Stimulated activated CD8-positive, alpha-beta memory T cell treated with anti-CD3 and anti-CD28 coated beads, Interleukin-12 subunit alpha, Interleukin-12 subunit beta, amount 100 ng/mL, for 24 hours (primary cell): ENCODE data around the gene DRD2.

Source experiments
- DNase-seq: peaks from one replicate; pipeline ENCODE4 v3.0.0-alpha.2; 2020; ENCODE audit errors: extremely low read depth

DRD2 gene

DNA sequence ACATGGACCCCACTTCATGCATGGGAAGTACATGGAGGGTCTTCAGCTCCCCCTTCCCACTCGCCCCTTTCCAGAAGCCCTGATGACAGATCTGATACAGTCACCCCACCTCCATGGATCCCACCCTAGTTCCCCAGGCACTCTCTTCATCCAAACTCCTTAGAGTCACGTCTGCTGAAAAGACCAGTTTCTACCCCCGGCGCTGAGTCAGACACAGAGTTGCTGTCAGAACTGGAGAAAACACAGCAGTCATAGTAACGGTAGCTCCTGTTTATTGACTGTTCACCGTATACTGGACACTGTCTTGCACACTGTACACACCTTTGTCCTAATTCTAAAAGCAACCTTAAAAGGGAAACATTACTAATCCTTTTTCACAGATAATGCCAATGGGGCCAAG is 29.1 kb downstream of the DRD2 start:
- no peak for DNase-seq

DNA sequence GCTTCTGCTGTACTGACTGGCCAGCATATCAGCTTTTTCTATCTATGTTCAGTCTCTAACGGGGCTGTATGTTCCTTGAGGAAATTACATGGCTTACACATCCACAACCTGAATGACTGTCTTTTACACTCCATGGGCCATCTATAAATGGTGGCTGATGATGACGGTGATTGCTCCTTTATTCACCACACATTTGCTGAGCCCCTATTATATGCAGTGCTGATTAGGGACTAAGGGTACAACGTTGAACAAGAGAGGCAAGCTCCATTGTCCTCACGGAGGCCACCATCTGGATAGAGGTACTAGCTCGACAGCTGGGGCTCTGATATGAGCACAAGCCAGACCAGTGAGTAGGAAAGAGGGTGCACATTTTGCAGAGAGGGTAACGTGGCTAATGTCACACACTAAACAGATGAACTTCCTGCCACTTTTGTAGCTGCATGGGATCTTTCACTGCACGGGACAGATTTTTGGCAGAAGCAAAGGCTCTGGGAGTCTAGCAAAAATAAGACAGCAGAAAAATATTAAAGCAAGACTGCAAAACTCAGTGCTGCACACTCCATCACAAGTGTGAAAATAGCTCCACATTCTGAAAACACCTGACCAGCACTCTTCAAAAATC is 30.6 kb downstream of the DRD2 start:
- no peak for DNase-seq

DNA sequence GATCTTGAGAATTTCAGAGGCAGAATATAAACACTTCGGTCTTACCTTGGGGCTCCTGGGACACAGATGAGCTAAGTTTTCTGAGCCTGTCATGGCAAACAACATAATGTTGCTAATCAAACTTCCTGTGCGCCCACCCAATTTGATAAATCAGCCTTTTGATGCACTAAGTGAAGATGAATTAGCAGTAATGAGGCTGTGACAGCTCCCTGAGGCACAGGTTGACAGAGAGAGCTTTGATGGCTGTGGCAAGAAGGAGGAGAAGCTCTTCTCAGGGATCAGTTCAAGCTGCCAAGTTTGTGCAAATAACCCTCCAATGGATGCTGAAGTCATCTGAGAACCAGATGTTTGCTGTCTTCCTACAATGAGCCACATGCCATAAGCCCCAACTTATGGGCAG is 34.4 kb downstream of the DRD2 start:
- DNase-seq: no peak

- no peak for DNase-seq
Observed at GRCh38 chr11:113436672-113437252, 38.4 kb downstream of the DRD2 start.

DNA sequence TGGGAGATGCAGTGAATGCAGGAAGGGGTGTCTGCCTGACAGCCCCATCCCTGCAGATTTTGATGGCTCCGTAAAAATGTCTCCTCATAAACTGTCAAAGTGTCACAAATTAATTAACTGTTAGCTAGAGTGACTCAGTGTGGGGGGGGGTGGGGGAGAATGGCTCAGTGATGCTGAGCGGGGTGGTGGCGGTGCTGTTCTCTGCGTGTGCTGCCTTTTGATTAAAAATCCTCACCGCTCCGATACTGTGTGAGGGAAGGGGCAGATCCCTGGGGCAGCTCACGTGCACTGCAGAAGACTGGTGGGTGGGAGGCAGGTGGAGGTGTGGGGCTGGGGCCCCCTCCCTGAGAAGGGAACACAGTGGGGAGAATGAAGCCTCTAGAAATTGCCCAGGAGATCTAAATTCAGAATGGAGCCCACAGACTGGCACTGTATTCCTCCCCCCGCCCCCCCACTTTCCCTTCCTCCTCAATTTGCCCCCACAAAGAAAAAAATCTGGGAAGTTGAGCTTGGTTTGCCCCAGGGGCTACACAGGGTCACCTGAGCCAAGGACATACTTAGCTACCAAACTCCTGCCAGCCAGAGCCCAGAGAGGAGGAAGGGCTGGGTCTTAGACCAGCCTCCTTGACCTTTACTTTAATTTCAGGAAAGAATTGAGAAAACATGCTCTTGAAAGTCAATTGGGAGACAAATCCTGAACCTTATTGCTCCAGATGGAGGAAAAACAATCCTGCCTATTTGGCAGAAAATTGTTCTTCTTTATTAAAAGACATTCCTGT is 39.8 kb downstream of the DRD2 start:
- DNase-seq: no peak

DNA sequence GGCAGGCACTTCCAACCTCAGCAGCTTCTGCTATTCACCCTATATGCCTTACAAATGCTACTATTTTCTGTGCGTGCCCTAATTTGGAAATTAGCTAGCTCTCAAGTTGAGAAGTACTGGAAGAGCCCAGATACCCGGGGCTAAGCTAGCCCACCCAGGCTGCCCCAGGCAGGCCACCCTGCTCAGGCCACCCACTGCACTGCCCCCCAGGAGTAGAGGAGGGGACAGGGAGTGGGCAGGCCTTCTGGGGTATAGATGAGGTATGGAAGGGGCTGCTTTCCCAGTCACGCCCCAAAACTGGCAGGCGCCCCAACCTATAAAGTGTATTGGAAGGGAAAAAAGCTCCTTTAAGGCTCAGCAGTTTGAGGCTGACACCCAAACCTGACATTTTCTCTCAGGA is 43.5 kb downstream of the DRD2 start:
- no peak for DNase-seq

DNA sequence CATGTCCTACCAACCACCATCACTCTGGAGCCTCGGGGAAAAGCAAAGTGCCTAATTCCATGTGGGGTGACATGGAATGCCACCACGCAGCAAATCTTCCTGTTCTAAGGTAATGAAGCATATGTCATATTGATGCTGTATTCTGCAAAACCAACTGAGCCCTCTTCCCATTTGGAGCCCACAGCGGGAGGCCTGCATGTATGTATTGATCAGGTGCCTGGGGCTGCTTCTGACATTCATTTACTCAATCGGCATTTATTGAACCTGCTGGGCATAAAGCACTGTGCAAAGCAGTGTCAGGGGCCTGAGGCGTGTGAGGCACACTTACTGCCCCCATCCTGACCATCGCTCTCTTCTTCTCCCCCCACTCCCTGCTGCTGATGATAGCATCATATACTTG is 48.5 kb downstream of the DRD2 start:
- no peak for DNase-seq

DNA sequence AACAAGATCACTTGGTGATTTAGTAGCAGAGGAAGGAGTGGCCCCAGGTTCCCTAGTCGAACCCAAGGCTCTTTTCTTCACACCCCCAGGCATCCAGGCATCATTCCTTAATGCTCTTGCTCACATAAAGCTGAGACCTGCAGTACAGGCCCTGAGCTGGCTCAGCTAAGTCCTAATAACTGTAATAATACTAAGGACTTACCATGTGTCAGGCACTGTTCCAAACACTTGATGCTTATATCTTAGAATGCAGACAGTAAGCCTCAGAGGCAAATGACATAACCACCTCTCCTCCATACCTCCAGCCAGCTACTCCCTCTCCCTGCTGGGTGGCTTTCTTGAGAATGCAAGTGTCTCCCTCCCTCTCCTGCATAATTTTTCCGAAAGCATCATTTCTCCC is 54.4 kb downstream of the DRD2 start:
- no peak for DNase-seq

GRCh38 chr11:113419454-113420003 is 55.7 kb downstream of the DRD2 start:
- no peak for DNase-seq

DNA sequence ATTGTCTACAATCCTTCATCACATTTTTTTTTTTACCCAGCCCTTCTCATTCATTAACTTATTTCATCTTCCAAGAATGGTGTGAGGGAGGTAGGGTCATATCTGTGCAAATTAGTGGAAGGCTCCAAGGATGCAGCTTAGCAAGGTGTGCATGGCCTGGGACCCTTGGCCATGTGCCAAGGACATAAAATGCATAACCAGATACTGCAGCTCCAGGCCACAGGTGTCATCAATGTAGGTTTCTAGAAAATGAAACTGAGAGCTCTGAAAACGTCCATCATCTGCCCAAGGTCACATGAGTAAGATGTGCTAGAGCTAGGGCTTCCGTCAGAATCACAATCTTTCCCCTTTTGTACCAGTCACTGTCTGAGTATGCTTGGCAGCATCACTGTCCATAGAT is 57.8 kb downstream of the DRD2 start:
- no peak for DNase-seq

DNA sequence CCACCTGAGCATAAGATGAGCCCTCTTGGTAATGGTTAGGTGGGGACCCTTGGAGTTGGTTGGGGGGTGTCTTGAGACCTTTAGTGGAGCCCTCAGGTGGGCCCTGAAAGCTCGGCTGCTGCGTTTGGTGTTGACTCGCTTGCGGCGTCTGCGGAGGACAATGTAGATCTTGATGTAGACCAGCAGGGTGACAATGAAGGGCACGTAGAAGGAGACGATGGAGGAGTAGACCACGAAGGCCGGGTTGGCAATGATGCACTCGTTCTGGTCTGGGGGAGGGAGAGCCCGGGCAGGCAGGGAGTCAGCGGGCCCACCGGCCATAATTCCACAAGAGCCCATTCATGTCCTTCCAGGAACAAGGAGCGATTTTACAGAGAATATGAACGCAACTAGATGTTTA is 59.9 kb downstream of the DRD2 start:
- DNase-seq: no peak

GRCh38 chr11:113412675-113413074 is 62.5 kb downstream of the DRD2 start:
- no peak for DNase-seq

DNA sequence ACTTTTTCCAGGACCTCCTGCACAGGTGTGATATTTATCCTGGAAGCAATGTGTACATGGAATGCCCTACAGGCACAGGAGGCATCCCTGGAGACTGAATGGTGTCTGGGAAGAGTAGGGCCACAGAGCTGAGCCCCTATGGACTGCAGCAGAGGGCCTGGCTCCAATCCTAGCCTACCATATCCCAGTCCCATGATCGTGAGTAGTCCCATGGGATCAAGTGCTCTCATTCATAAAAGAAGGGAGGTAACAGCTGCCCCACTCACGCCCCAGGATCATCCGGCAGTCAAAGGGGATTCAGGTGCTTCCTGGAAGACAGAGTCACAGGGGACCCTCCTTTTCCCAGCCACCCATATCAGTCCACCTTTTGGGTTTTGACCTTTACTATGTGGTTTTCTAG is 63.7 kb downstream of the DRD2 start:
- no peak for DNase-seq

- no peak for DNase-seq
Observed at GRCh38 chr11:113410414-113411135, 64.6 kb downstream of the DRD2 start.

GRCh38 chr11:113409526-113409925 is 65.7 kb downstream of the DRD2 start:
- DNase-seq: no peak

DNA sequence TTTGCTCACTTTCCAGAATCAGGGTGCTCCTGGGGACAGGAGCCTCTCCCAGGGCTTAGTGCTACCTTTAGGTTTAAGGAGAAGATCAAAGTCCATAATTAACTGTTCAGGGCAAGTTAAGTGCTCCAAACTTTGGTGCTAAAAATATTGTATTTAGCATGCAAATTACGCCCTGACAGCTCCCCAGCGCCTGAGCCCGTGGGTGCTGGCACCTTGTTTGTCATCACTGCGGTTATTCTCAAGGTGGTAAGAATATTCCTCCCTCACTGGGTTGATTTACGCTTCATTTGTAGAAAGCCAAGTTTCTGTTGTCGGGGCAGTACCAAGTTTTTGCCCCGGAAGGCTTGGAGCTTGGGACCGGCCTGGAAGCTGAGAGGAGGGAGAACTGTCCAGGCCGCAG is 66.3 kb downstream of the DRD2 start:
- DNase-seq: no peak

DNA sequence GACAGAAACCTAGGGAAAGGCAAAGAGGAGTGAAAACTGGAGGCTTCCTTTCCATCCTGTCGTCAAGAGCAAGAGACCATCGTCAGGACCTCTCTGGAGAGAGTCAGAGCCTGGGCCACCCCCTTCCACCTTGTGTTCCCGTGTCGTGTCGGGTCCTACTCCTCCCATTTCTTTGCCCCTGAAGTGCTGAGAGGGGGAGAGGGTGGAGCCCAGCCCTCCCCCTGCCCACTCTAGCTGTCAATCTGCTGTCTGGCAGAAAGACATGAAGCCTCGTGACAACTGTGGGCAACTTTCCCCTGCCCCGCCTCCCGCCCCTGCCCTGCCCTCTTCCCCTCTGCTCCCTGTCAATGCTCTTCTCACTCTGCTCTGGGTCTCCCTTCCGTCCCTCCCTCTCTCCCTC is 67.0 kb downstream of the DRD2 start:
- DNase-seq: no peak

DNA sequence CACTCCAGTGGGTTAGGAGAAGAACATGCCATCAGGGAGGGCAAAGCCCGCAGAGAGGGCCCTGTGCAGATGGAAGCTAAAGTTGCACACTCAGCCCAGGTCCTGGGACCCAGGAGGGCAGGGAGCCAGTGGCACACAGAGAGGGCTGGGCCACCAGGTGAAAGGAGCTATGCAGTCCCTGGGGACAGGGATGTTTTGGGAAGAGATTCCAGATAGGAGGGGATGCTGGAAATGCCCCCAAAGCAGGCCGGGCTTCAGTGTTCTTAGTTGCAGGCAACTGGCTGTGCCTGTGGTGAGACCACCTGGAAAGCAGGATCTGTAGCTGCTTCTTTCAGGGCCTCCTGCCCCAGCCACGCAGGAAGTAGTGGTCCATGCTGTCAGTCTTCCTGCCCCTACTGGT is 68.0 kb downstream of the DRD2 start:
- no peak for DNase-seq

DNA sequence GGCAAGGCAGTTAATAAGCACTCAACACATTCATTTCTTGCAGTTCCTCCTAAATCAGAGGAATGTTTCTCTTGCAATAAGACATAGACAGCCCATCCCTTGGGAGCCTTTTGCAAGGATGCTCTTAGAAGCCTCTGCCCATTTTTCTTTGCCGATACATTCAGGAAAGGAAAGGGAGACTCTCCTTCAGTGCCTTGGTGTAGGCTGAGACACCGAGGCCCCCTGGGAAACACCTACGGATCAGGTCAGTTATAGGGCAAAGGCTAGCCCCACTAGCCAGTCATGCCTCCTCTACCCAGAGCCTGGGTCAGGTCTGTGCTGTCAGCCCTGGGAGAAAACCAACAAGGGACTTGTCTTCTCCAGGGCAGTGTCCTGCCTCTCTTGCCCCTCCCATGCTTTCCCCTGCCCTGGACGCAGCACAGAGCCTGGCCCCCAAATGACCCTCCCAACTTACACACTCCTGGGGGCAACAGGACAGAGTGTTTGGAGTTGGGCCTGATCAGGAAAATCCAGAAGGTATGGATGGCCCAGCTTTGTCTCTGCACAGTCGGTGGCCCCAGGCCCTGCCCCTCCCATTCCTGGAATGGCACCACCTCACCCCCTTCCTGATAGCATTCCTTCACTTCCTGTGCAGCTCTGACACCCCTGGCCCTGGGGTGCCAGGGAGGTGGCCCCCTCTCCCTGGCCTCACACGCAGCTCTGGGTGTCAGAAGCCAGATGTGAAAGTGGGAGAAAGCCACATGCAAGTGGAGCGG is 69.3 kb downstream of the DRD2 start:
- no peak for DNase-seq

DNA sequence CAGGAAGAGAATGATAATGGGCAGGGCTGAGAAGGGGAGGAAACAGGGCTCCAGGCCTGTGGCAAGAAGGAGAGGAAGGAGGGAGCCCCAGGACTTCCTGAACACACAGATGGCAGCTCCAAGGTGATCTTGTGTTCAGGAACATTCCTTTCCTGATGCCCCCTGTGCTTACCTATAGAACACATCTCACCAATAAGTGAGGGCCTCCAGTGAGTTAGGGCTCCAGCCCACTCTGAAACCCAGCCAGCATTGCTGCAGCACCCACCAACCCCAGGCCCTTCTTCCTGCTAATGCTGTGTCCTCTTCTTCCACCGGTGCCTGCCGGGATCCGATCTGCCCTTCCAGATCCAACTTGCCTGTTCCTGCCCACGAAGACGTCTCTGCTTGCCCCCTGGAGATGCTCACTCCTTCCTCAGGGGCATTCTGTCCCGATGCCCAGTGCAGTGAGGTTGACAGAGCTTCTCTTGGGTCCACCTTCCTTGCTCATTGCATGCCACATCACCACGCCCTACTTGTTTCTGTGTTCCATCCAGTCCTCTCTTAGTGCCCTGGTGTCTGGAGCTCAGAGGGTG is 70.3 kb downstream of the DRD2 start:
- no peak for DNase-seq

DNA sequence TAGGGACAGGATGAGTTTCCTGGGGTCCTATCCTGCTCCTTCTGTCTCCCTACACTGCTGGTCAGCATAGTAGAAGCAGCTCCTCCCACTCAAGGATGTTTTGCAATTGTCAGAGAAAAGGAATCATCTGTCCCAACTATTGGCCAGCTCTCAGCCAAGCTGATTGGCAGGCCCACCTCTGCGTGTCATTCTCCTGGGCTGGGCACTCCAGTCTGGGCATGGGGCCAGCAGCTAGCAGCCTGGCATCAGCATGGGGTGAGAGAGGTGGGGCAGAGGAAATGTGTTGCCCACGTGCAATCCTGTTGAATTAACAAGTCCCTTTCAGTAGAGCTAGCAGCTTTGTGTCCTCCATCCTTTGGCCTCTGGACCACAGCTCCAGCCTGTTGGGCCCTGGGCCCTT is 73.5 kb downstream of the DRD2 start:
- DNase-seq: no peak
